GM23338 (cell line): ENCODE data around the gene NXN. TPM values are rescaled to one million over a fixed set of nuclear protein-coding genes. Genes with fewer than 3 reads are reported as not detected.
A peak's percentile ranks its signal among the peaks of the same experiment; 100 is the strongest.
"Not testable (repeated sequence)": the region's sequence is repeated elsewhere in the genome, so short reads cannot be mapped to it uniquely, and the experiment has no call there.

Experiments
- ATAC-seq: fragments of 200-7000 bp; cut with Tn5 transposase; 3 replicates; pipeline ENCODE4 v1.9.1; 2020
- DNase-seq: peaks from one replicate; pipeline ENCODE4 v3.0.0-alpha.2; 2015; ENCODE audit warnings: low spot score
- H2AFZ ChIP-seq: fragments of 200-600 bp; sonication (generic); 2 replicates; pipeline ENCODE4 v1.8.0; 2016; ENCODE audit warnings: antibody characterized with exemption, mild to moderate bottlenecking, moderate library complexity
- H3F3A ChIP-seq: fragments of 200-600 bp; sonication (generic); replicated peaks from 2 replicates; pipeline ENCODE4 v1.8.0; 2017; ENCODE audit warnings: antibody characterized with exemption, mixed run types, low read depth
- H3K27ac ChIP-seq: fragments of 200-600 bp; sonication (generic); 2 replicates; pipeline ENCODE4 v1.6.1; 2016; ENCODE audit warnings: low read depth
- H3K27me3 ChIP-seq: fragments of 200-600 bp; sonication (generic); 2 replicates; pipeline ENCODE4 v1.8.0; 2016; ENCODE audit warnings: mild to moderate bottlenecking, mixed run types, moderate library complexity; ENCODE audit not compliant: insufficient read depth
- H3K36me3 ChIP-seq: fragments of 200-600 bp; sonication (generic); 2 replicates; pipeline ENCODE4 v1.8.0; 2016; ENCODE audit warnings: mild to moderate bottlenecking; ENCODE audit not compliant: insufficient read depth
- H3K4me1 ChIP-seq: fragments of 200-600 bp; sonication (generic); 2 replicates; pipeline ENCODE4 v1.8.0; 2016; ENCODE audit warnings: mild to moderate bottlenecking, moderate library complexity; ENCODE audit not compliant: insufficient read depth
- H3K4me2 ChIP-seq: fragments of 200-600 bp; sonication (generic); 2 replicates; pipeline ENCODE4 v1.7.1; 2017; ENCODE audit warnings: mixed run types
- H3K4me3 ChIP-seq: fragments of 200-600 bp; sonication (generic); 2 replicates; pipeline ENCODE4 v1.6.1; 2016; ENCODE audit warnings: mixed run types
- H3K79me2 ChIP-seq: fragments of 200-600 bp; sonication (generic); replicated peaks from 2 replicates; pipeline ENCODE4 v1.8.0; 2017; ENCODE audit warnings: mild to moderate bottlenecking; ENCODE audit not compliant: insufficient read depth
- H3K9me2 ChIP-seq: fragments of 200-600 bp; sonication (generic); 2 replicates; pipeline ENCODE4 v1.8.0; 2017; ENCODE audit not compliant: insufficient read depth
- H4K20me1 ChIP-seq: fragments of 200-600 bp; sonication (generic); replicated peaks from 2 replicates; pipeline ENCODE4 v1.8.0; 2017; ENCODE audit warnings: mild to moderate bottlenecking; ENCODE audit not compliant: insufficient read depth
- H3K27ac Mint-ChIP-seq: 2 replicates; pipeline ENCODE4 v1.8.0; 2020; ENCODE audit warnings: inconsistent platforms, mild to moderate bottlenecking, moderate library complexity, mixed read lengths
- H3K27me3 Mint-ChIP-seq: 3 replicates; pipeline ENCODE4 v1.8.0; 2022; ENCODE audit warnings: low read depth, mild to moderate bottlenecking, moderate library complexity, mixed read lengths, inconsistent platforms; ENCODE audit not compliant: insufficient read depth, poor library complexity
- H3K36me3 Mint-ChIP-seq: 3 replicates; pipeline ENCODE4 v1.8.0; 2021; ENCODE audit warnings: low read depth, mild to moderate bottlenecking, inconsistent platforms, moderate library complexity, mixed read lengths
- H3K4me1 Mint-ChIP-seq: 3 replicates; pipeline ENCODE4 v1.8.0; 2020; ENCODE audit warnings: mild to moderate bottlenecking, inconsistent platforms, mixed read lengths
- H3K4me3 Mint-ChIP-seq: 3 replicates; pipeline ENCODE4 v1.8.0; 2021; ENCODE audit warnings: moderate library complexity, mild to moderate bottlenecking, inconsistent platforms, mixed read lengths
- H3K9me3 Mint-ChIP-seq: 3 replicates; pipeline ENCODE4 v1.8.0; 2020; ENCODE audit warnings: moderate library complexity, mild to moderate bottlenecking, inconsistent platforms, mixed read lengths
- ETS1 ChIP-seq: IDR thresholded peaks from 2 replicates; pipeline ENCODE4 v1.6.1; 2016; ENCODE audit warnings: antibody characterized with exemption
- EZH2 ChIP-seq: fragments of 200-600 bp; sonication (generic); IDR thresholded peaks from one replicate; pipeline ENCODE4 v1.8.0; 2017; ENCODE audit warnings: antibody characterized with exemption, mild to moderate bottlenecking, low read depth; ENCODE audit not compliant: unreplicated experiment
- JUNB ChIP-seq: IDR thresholded peaks from one replicate; pipeline ENCODE4 v1.6.1; 2016; ENCODE audit warnings: antibody characterized with exemption; ENCODE audit not compliant: unreplicated experiment
- NANOG ChIP-seq: IDR thresholded peaks from 2 replicates; pipeline ENCODE4 v1.6.1; 2016; ENCODE audit warnings: antibody characterized with exemption, borderline replicate concordance
- POLR2AphosphoS5 ChIP-seq: IDR thresholded peaks from 2 replicates; pipeline ENCODE4 v1.6.1; 2016; ENCODE audit warnings: antibody characterized with exemption, low read depth
- REST ChIP-seq: IDR thresholded peaks from one replicate; pipeline ENCODE4 v1.6.1; 2018; ENCODE audit warnings: antibody characterized with exemption; ENCODE audit not compliant: unreplicated experiment
- STAT1 ChIP-seq: IDR thresholded peaks from one replicate; pipeline ENCODE4 v1.6.1; 2016; ENCODE audit warnings: antibody characterized with exemption; ENCODE audit not compliant: unreplicated experiment
- ZNF114 ChIP-seq: fragments of 250-450 bp; sonication (Bioruptor Pico); IDR thresholded peaks from 2 replicates; pipeline ENCODE4 v1.5.0; 2020; ENCODE audit warnings: mild to moderate bottlenecking, moderate library complexity
- ZNF331 ChIP-seq: fragments of 250-450 bp; sonication (Bioruptor Pico); IDR thresholded peaks from 2 replicates; pipeline ENCODE4 v1.5.0; 2020; ENCODE audit warnings: low read depth, mild to moderate bottlenecking, moderate library complexity
- polyA plus RNA-seq: library from polyadenylated mRNA; unstranded; fragments of >200 nt; fragmentation: Nextera tagmentation; extraction: Ambion mirVana; gene quantifications from 2 replicates; pipeline ENCODE4 v1.2.1, GENCODE V29; 2016
- total RNA-seq: library from RNA; depleted of rRNA; stranded (reverse); fragments of >200 nt; shearing (Covaris generic); gene quantifications from 2 replicates; pipeline ENCODE4 v1.2.3, GENCODE V29; 2014

Gene NXN
- total and polyA plus RNA-seq, 2 experiments from 2014 or later = 31.8 to 105 TPM

GRCh38 chr17:974778-975177, 4.8 kb downstream of the NXN start:
- not testable (repeated sequence) for ATAC-seq, H3K27ac Mint-ChIP-seq, H3F3A ChIP-seq, H3K9me2 ChIP-seq, H2AFZ ChIP-seq, H3K4me3 ChIP-seq, H3K36me3 ChIP-seq, H3K27me3 Mint-ChIP-seq, H3K9me3 Mint-ChIP-seq, H3K27me3 ChIP-seq, H3K36me3 Mint-ChIP-seq, H3K4me3 Mint-ChIP-seq, DNase-seq
- peaks cover 52% of the 10 kb centered on the region for H3K4me1 Mint-ChIP-seq
- H3K27ac ChIP-seq = peak overlapping the region; percentile 65
- H3K4me1 ChIP-seq = peaks cover 58% of the 10 kb centered on the region
- H3K79me2 ChIP-seq = peaks cover 91% of the 10 kb centered on the region
- H3K4me2 ChIP-seq = 0 out of 2 replicates have a peak overlapping the region, but pooled peaks have one; percentile 90
- H4K20me1 ChIP-seq = peaks cover 48% of the 10 kb centered on the region

GRCh38 chr17:973053-973452, 6.5 kb downstream of the NXN start:
- Histone ChIP-seq H3K4me2 (no peak overlapping the region), H3K4me3 (no peak overlapping the region), H3K36me3 (no peaks in the 10 kb centered on the region), H3K9me2 (no peaks in the 10 kb centered on the region), H4K20me1 (peaks cover 63% of the 10 kb centered on the region), H3K27ac (peak overlapping the region; percentile 86), H3F3A (0 out of 2 replicates have a peak, but pooled peaks cover 6% of the 10 kb centered on the region), H3K4me1 (peaks cover 69% of the 10 kb centered on the region), H2AFZ (no peak overlapping the region), H3K27me3 (no peaks in the 10 kb centered on the region), H3K79me2 (peaks cover 100% of the 10 kb centered on the region)
- H3K4me3 Mint-ChIP-seq = no peak overlapping the region
- TF ChIP-seq ETS1 (no peak), JUNB (no peak), ZNF114 (CRISPR knock-in tag) (no peak)
- H3K9me3 Mint-ChIP-seq = no peaks in the 10 kb centered on the region; the same call in 2 of the 3 replicates
- H3K36me3 Mint-ChIP-seq = peaks cover 4% of the 10 kb centered on the region; the same call in 2 of the 3 replicates
- peaks cover 9% of the 10 kb centered on the region for H3K27me3 Mint-ChIP-seq
- ATAC-seq = peak; percentile 73
- H3K27ac Mint-ChIP-seq = peak overlapping the region; percentile 78; the same call in 1 of the 2 replicates
- DNase-seq = peak; percentile 77
- peaks cover 67% of the 10 kb centered on the region for H3K4me1 Mint-ChIP-seq

DNA sequence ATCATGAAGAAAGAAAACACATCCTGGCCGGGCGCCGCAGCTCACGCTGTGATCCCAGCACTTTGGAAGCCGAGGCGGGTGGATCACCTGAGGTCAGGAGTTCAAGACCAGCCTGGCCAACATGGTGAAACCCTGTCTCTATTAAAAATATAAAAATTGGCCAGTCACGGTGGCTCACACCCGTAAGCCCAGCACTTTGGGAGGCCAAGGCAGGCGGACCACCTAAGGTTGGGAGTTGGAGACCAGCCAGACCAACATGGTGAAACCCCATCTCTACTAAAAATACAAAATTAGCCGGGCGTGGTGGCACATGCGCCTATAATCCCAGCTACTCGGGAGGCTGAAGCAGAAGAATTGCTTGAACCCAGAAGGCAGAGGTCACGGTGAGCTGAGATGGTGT, 7.7 kb downstream of the NXN start:
- H3K36me3 ChIP-seq, H2AFZ ChIP-seq, DNase-seq, H3F3A ChIP-seq, H3K27ac Mint-ChIP-seq, ATAC-seq, H3K4me3 Mint-ChIP-seq, H3K9me3 Mint-ChIP-seq, H3K27me3 Mint-ChIP-seq, H3K4me2 ChIP-seq, H3K4me3 ChIP-seq, H3K27me3 ChIP-seq, H3K9me2 ChIP-seq: not testable (repeated sequence)
- peaks cover 12% of the 10 kb centered on the region for H3K36me3 Mint-ChIP-seq
- H4K20me1 ChIP-seq = peaks cover 72% of the 10 kb centered on the region
- H3K79me2 ChIP-seq = peaks cover 100% of the 10 kb centered on the region
- H3K4me1 Mint-ChIP-seq = peaks cover 60% of the 10 kb centered on the region
- peaks cover 66% of the 10 kb centered on the region for H3K4me1 ChIP-seq
- peak overlapping the region; percentile 85; the same call in 1 of the 2 replicates for H3K27ac ChIP-seq

GRCh38 chr17:970364-970763, 9.2 kb downstream of the NXN start:
- H4K20me1 ChIP-seq = peaks cover 63% of the 10 kb centered on the region
- H3K27me3 Mint-ChIP-seq = peaks cover 7% of the 10 kb centered on the region
- peaks cover 16% of the 10 kb centered on the region for H3K36me3 Mint-ChIP-seq
- H3K36me3 ChIP-seq = no peaks in the 10 kb centered on the region
- DNase-seq (no peak), ATAC-seq (peak; percentile 19)
- H3K27me3 ChIP-seq = no peaks in the 10 kb centered on the region
- peak overlapping the region; percentile 67 for H3K4me2 ChIP-seq
- peaks cover 52% of the 10 kb centered on the region for H3K4me1 Mint-ChIP-seq
- 0 out of 2 replicates have a peak, but pooled peaks cover 9% of the 10 kb centered on the region for H3F3A ChIP-seq
- H3K9me2 ChIP-seq = no peaks in the 10 kb centered on the region
- H3K27ac ChIP-seq = peak overlapping the region; percentile 85
- H2AFZ ChIP-seq = no peak overlapping the region
- H3K27ac Mint-ChIP-seq = no peak overlapping the region; the same call in 1 of the 2 replicates
- peaks cover 100% of the 10 kb centered on the region for H3K79me2 ChIP-seq
- no peaks in the 10 kb centered on the region for H3K9me3 Mint-ChIP-seq
- H3K4me1 ChIP-seq = peaks cover 57% of the 10 kb centered on the region
- H3K4me3 Mint-ChIP-seq = no peak overlapping the region
- H3K4me3 ChIP-seq = no peak overlapping the region
- TF ChIP-seq NANOG (no peak), ZNF331 (CRISPR knock-in tag) (no peak), ZNF114 (CRISPR knock-in tag) (no peak), STAT1 (no peak), POLR2AphosphoS5 (no peak), JUNB (no peak), EZH2 (no peak), REST (no peak), ETS1 (no peak)
